RCC 7860 (cell line): ENCODE measurements around the gene CNTNAP5.

Experiments used
- DNase-seq: peaks from one replicate; pipeline ENCODE4 v3.0.0-alpha.2; 2015; ENCODE audit warnings: low spot score
- FAIRE-seq: peaks from 2 replicates; lab custom pipeline; 2012; peaks lifted over from hg19 to GRCh38; lab: Jason Lieb, UNC

The CNTNAP5 gene

GRCh38 chr2:124961132-124961531 lies 936.0 kb downstream of the CNTNAP5 start:
- no peak for DNase-seq
- FAIRE-seq, result no peak
